Left ventricle myocardium inferior (tissue), 1 donor: ENCODE measurements around the gene SPACA4. TPM values are rescaled to one million over a fixed set of nuclear protein-coding genes. Genes with fewer than 3 reads are reported as not detected.

Experiments used
- DNase-seq: peaks from one replicate; pipeline ENCODE4 v3.0.0-alpha.2; 2020
- H3K27ac ChIP-seq: fragments of 200-600 bp; replicated peaks from 2 replicates; pipeline ENCODE4 v1.8.0; 2021
- H3K27me3 ChIP-seq: fragments of 200-600 bp; 2 replicates; pipeline ENCODE4 v1.8.0; 2021; ENCODE audit warnings: low read depth
- H3K36me3 ChIP-seq: fragments of 200-600 bp; 2 replicates; pipeline ENCODE4 v1.8.0; 2021
- H3K4me1 ChIP-seq: fragments of 200-600 bp; 2 replicates; pipeline ENCODE4 v1.8.0; 2021
- H3K4me3 ChIP-seq: fragments of 200-600 bp; 2 replicates; pipeline ENCODE4 v1.8.0; 2021; ENCODE audit warnings: mild to moderate bottlenecking, moderate library complexity
- H3K9me3 ChIP-seq: fragments of 200-600 bp; replicated peaks from 2 replicates; pipeline ENCODE4 v1.8.0; 2021
- intact Hi-C: fragments of 100-400 bp; cut with micrococcal nuclease; formaldehyde crosslinking; loops from one replicate; pipeline ENCODE4 v1.11.0; 2022
- total RNA-seq: library from RNA; stranded (reverse); fragmentation: NEBNext Ultra II Directional; extraction: Animal tissue kit (Norgen Biotek cat#: 25700); gene quantifications from one replicate; pipeline ENCODE4 v1.2.1, GENCODE V29; 2021
- TF ChIP-seq, protein P1 (sequence below): fragments of 200-600 bp; IDR thresholded peaks from 2 replicates; pipeline ENCODE4 v1.8.0; 2021; ENCODE audit warnings: antibody characterized with exemption, mild to moderate bottlenecking, borderline replicate concordance
- donor health status: DM: no; HTN: yes; CAD: no; lungs with severe emphysema.

Gene SPACA4
- total RNA-seq, 1 donor from 2014 or later: not detected

DNA sequence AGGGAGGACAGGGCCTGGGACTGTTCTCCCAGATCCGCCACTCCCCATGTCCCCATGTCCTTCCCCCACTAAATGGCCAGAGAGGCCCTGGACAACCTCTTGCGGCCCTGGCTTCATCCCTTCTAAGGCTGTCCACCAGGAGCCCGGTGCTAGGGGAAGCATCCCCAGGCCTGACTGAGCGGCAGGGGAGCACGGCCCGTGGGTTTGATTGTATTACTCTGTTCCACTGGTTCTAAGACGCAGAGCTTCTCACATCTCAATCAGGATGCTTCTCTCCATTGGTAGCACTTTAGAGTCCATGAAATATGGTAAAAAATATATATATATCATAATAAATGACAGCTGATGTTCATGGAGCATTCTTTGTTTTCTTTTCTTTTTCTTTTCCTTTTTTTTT, 815 bp downstream of the SPACA4 start:
- TF ChIP-seq, protein P1, sequence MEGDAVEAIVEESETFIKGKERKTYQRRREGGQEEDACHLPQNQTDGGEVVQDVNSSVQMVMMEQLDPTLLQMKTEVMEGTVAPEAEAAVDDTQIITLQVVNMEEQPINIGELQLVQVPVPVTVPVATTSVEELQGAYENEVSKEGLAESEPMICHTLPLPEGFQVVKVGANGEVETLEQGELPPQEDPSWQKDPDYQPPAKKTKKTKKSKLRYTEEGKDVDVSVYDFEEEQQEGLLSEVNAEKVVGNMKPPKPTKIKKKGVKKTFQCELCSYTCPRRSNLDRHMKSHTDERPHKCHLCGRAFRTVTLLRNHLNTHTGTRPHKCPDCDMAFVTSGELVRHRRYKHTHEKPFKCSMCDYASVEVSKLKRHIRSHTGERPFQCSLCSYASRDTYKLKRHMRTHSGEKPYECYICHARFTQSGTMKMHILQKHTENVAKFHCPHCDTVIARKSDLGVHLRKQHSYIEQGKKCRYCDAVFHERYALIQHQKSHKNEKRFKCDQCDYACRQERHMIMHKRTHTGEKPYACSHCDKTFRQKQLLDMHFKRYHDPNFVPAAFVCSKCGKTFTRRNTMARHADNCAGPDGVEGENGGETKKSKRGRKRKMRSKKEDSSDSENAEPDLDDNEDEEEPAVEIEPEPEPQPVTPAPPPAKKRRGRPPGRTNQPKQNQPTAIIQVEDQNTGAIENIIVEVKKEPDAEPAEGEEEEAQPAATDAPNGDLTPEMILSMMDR: no peak
- DNase-seq: no peak
- no peaks in the 10 kb centered on the region for H3K4me1 ChIP-seq

DNA sequence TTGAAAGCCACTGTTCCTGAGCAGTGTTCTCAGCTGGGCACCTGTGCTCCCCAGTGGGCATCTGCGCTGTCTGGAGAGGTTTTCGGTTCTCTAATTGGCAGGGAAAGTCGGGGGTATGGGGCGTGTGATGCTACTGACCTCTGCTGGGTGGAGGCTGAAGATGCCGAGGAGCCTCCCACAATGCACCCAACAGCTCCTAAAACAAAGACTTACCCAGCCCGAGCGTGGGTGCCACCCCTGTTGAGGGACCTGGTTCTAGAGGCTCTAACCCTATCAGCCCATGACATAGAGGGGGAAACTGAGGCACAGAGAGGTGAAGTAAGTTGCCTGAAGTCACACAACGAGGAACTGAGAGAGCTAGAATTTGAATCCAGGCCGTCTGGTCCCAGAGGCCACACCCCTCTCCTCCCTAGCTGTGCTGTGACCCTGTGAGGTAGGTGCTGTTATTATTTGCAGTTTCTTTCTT, 2.3 kb downstream of the SPACA4 start:
- TF ChIP-seq, protein P1: peak; percentile 53
- DNase-seq: no peak
- H3K36me3 ChIP-seq: no peaks in the 10 kb centered on the region
- H3K9me3 ChIP-seq: no peaks in the 10 kb centered on the region
- no peaks in the 10 kb centered on the region for H3K4me1 ChIP-seq
- H3K27ac ChIP-seq: no peak overlapping the region
- H3K27me3 ChIP-seq: no peaks in the 10 kb centered on the region
- H3K4me3 ChIP-seq: no peak overlapping the region
- intact Hi-C loops: no loop called here

More for the DNA sequence above, 815 bp downstream of the SPACA4 start:
- intact Hi-C loops: no loop called here
- no peaks in the 10 kb centered on the region for H3K9me3 ChIP-seq
- H3K27ac ChIP-seq: no peak overlapping the region
- no peak overlapping the region for H3K4me3 ChIP-seq
- no peaks in the 10 kb centered on the region for H3K27me3 ChIP-seq
- no peaks in the 10 kb centered on the region for H3K36me3 ChIP-seq

DNA sequence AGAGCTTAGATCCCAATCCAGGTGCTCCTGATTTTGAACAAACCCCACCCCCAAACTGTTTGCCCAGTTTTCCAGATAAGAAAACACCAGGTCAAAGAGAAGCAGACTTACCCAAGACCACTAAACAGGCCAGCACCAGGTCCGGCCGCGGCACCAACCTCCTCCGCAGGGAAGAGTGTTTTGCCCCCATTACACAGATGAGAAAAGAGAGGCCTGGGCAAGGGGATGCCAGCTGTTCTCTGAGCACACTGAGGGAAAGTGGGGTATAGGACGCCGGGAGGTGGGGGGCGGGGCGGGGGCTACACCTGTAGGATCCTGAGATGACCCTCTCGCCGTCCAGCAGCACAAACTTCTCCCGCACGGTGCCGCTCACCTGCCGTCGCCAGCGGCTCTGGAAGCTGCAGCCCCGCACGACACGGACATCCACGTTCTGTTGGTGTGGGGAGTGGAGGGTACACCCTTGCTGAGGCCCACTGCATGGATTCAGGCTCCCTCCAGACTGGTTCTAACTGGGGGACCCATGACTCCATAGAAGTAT, 3.1 kb downstream of the SPACA4 start:
- H3K36me3 ChIP-seq: peaks cover under 1% of the 10 kb centered on the region
- no peak overlapping the region for H3K27ac ChIP-seq
- intact Hi-C loops: no loop called here
- no peak overlapping the region for H3K4me3 ChIP-seq
- no peak for DNase-seq
- H3K27me3 ChIP-seq: no peaks in the 10 kb centered on the region
- peaks cover 6% of the 10 kb centered on the region for H3K4me1 ChIP-seq
- no peaks in the 10 kb centered on the region for H3K9me3 ChIP-seq
- TF ChIP-seq, protein P1: no peak

DNA sequence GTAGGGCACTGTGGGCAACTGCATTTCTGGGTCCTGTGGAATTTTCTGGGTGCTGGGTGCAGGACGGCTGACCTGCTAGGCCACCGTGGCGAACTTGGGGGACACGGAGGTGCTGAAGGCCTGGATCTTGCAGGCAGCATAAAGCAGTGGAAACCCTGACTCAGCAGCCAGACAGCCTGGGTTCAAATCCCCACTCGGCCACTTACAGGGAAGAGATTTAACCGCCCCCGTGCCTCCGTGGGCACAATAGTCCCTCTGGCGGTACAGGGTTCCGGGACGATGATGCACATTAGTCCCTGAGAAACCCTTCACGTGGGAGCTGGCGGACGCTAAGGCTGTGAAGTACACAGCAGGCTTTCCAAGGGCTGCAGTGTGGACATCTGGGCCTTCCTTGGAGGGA, 5.3 kb downstream of the SPACA4 start:
- H3K27ac ChIP-seq: no peak overlapping the region
- H3K27me3 ChIP-seq: no peaks in the 10 kb centered on the region
- no peaks in the 10 kb centered on the region for H3K9me3 ChIP-seq
- intact Hi-C loops: no loop called here
- H3K4me1 ChIP-seq: peaks cover 25% of the 10 kb centered on the region
- no peak for DNase-seq
- no peak overlapping the region for H3K4me3 ChIP-seq
- TF ChIP-seq, protein P1: no peak
- peaks cover 22% of the 10 kb centered on the region for H3K36me3 ChIP-seq

DNA sequence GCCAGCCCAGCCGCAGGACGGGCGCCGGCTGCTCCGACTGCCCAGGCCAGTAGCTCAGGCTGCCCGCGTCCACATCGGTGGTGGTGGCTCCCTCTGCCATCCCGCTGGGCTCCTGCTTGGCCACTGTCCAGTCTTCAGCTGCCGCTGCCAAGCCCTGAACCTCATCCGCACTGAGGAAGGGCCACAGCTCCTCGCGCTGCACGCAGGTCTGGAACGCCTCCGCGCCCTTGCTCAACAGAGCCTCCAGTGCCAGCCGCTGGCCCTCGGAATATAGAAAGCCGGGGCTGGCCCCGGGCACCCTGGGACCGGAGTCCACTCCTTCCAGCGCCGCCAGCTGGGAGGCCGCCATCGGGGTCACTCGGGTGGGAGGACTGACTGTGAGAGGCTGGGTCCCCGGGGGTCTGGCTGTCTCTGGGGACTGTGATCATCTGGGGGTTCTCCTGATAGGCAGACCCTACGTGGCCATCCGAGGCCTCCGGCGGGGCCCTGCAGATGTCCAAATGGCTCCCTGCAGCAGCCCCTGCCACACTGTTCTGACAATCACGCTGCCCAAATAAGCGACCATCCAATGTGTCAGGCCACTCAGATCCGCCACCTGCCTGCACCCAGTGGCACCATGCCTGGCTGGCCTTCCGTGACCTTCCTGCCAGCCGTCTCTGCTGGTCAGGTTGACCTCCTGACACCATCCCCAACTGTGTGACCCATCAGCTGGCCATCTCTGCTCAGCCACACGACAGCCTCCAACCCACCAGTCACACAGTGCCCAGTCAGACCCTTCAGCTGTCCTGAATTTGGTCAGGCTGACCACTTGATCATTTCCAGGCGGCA, 6.7 kb downstream of the SPACA4 start:
- no peak for DNase-seq
- Histone ChIP-seq H3K27me3 (no peaks in the 10 kb centered on the region), H3K27ac (no peak overlapping the region), H3K9me3 (no peaks in the 10 kb centered on the region), H3K4me1 (peaks cover 38% of the 10 kb centered on the region), H3K4me3 (no peak overlapping the region), H3K36me3 (peaks cover 30% of the 10 kb centered on the region)
- TF ChIP-seq, protein P1: no peak
- intact Hi-C loops: no loop called here
